T1000 (cell line): ENCODE measurements around the gene NADK2.

Experiments
- DNase-seq: peaks from one replicate; lab custom pipeline; 2025; ENCODE audit warnings: mixed read lengths; lab: John Stamatoyannopoulos, UW

NADK2 gene

GRCh38 chr5:36162810-36163486 is 78.8 kb downstream of the NADK2 start:
- DNase-seq: no peak

GRCh38 chr5:36161361-36161760 is 80.4 kb downstream of the NADK2 start:
- no peak for DNase-seq

GRCh38 chr5:36160617-36161016 is 81.1 kb downstream of the NADK2 start:
- DNase-seq: no peak

GRCh38 chr5:36158144-36158543 is 83.6 kb downstream of the NADK2 start:
- DNase-seq: no peak

GRCh38 chr5:36156619-36157018 is 85.1 kb downstream of the NADK2 start:
- DNase-seq: no peak

GRCh38 chr5:36156121-36156601 is 85.6 kb downstream of the NADK2 start:
- no peak for DNase-seq

- DNase-seq: no peak
Observed at GRCh38 chr5:36155291-36155690, 86.4 kb downstream of the NADK2 start.

- no peak for DNase-seq
Observed at GRCh38 chr5:36153726-36154125, 88.0 kb downstream of the NADK2 start.

GRCh38 chr5:36153298-36153677 is 88.4 kb downstream of the NADK2 start:
- no peak for DNase-seq

- no peak for DNase-seq
Observed at GRCh38 chr5:36152324-36153297, 89.1 kb downstream of the NADK2 start.

- peak; percentile 96 for DNase-seq
Observed at GRCh38 chr5:36151434-36152323, 90.0 kb downstream of the NADK2 start, which contains the start of the genes LMBRD2 and SKP2. LMBRD2 (minus strand) TSS chr5:36151887; CDS start chr5:36143349, 8,538 bp downstream. SKP2 (plus strand) TSS chr5:36152111; CDS start chr5:36152263, 152 bp downstream.

- peak; percentile 29 for DNase-seq
Observed at GRCh38 chr5:36150676-36151433, 90.9 kb downstream of the NADK2 start.

- no peak for DNase-seq
Observed at GRCh38 chr5:36147681-36148080, 94.0 kb downstream of the NADK2 start.

GRCh38 chr5:36146390-36146789 is 95.3 kb downstream of the NADK2 start:
- no peak for DNase-seq

- no peak for DNase-seq
Observed at GRCh38 chr5:36145311-36145710, 96.4 kb downstream of the NADK2 start.
